HFF-Myc (cell line): ENCODE results near the gene FANCC.

Source experiments
- DNase-seq: peaks from one replicate; pipeline ENCODE4 v3.0.0-alpha.2; 2011; ENCODE audit warnings: low read depth; ENCODE audit errors: extremely low read depth
- H3K4me3 ChIP-seq: replicated peaks from 2 replicates; pipeline ENCODE4 v1.5.1; 2011; ENCODE audit warnings: low read depth, mild to moderate bottlenecking, control low read depth, low read length
- TF ChIP-seq, protein P1 (sequence below): IDR thresholded peaks from 2 replicates; pipeline ENCODE4 v1.5.1; 2012; ENCODE audit warnings: mild to moderate bottlenecking, low read depth, low read length, control low read depth; ENCODE audit errors: missing control alignments

The FANCC gene

DNA sequence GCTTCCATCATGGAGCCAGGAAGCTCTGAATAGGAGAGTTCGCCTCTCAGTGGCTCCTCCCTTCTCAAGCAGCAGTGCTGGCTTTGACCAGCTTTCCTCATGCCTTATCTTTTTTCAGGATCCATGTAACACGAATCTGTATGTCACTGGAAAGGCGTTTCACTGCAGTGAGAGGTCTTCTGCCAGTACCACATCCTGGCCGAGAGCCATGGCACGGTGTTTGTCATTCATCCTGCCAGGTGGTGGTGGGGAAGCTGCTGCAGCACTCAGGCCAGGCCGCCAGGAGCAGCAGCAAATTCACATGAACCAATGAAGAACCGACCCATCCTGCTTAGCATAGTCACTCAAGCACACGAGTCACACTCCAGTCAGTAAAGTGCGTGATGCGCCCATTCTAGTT, 179.0 kb downstream of the FANCC start:
- H3K4me3 ChIP-seq: no peak overlapping the region
- DNase-seq: no peak
- TF ChIP-seq, protein P1, sequence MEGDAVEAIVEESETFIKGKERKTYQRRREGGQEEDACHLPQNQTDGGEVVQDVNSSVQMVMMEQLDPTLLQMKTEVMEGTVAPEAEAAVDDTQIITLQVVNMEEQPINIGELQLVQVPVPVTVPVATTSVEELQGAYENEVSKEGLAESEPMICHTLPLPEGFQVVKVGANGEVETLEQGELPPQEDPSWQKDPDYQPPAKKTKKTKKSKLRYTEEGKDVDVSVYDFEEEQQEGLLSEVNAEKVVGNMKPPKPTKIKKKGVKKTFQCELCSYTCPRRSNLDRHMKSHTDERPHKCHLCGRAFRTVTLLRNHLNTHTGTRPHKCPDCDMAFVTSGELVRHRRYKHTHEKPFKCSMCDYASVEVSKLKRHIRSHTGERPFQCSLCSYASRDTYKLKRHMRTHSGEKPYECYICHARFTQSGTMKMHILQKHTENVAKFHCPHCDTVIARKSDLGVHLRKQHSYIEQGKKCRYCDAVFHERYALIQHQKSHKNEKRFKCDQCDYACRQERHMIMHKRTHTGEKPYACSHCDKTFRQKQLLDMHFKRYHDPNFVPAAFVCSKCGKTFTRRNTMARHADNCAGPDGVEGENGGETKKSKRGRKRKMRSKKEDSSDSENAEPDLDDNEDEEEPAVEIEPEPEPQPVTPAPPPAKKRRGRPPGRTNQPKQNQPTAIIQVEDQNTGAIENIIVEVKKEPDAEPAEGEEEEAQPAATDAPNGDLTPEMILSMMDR: no peak

DNA sequence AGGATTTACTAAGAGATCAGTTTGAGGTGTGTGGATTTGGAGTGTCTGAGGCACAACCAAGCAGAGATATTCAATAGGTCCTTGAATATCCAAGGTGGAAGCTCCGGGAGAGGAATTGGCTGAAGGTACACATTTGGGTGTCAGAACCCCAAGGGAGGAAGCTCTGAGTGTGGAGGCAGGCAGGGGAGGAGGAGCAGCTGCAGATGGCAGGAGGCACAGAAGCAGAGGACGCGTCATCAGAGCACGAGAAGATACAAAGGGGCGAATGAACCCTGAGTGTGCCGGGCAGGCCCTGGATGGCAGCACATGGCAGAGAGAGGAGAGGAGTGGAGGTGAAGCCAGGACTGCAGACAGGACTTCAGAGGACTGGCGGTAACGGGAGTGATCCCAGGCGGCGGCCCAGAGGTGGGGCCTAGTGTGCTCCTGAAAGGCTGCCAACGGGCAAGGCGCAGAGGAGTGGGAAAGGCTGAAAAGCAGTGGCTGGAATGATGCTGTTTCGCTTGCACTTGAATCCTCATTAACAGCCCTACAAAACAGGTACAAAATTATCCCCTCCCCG, 179.8 kb downstream of the FANCC start:
- TF ChIP-seq, protein P1: no peak
- no peak for DNase-seq
- no peak overlapping the region for H3K4me3 ChIP-seq

DNA sequence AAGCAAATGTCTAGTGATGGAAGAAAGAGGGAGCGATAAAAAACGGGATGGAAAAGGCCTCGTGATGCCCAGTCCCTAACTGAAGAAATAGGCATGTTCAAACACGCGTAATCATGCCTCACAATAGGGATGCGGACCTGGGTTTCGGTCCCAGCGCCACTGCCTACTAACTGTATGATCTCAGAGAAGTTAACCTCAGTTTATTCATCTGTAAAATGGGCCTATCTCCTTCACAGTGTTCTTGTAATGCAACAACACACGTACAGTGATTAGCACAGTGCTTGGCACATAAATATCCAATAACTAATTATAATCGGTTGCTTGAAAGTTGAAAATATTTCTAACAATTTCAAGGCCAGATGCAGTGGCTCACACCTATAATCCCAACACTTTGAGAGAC, 181.8 kb downstream of the FANCC start:
- no peak for DNase-seq
- TF ChIP-seq, protein P1: no peak
- no peak overlapping the region for H3K4me3 ChIP-seq

GRCh38 chr9:95134457-95134881, 183.0 kb downstream of the FANCC start:
- no peak for DNase-seq
- no peak overlapping the region for H3K4me3 ChIP-seq
- TF ChIP-seq, protein P1: no peak

DNA sequence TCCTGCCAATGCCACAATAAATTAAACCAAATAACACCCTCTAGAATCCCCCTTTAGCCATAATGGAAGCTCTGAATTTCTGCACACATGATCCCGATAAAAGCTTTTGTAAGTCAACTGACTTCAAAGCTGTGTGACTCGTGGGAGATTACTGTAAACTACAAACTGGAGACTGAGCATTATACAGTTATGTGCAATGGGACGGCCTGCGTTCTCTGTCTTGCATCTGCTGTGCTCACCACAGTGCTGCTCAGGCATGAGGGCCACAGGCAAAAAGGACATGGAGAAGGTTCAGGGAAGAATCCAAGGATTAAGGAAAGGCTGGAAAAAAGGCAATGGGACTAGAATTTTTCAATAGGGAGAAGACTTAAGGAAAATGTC, 184.2 kb downstream of the FANCC start:
- TF ChIP-seq, protein P1: no peak
- DNase-seq: no peak
- H3K4me3 ChIP-seq: no peak overlapping the region

GRCh38 chr9:95132366-95133324, 184.9 kb downstream of the FANCC start:
- TF ChIP-seq, protein P1: no peak
- DNase-seq: no peak
- no peak overlapping the region for H3K4me3 ChIP-seq
